MCF 10A (cell line): Measurements from ENCODE around the gene PCCA. TPM values are rescaled to one million over a fixed set of nuclear protein-coding genes. Genes with fewer than 3 reads are reported as not detected.

Experiments used
- BruUV-seq: library from RNA; stranded (reverse); fragments of 400-500 nt; replicated peaks from 2 replicates; lab custom pipeline; 2021; lab: Mats Ljungman, UMichigan
- CTCF ChIA-PET: fragments of 300-600 bp; sonication (Branson Sonifier 250); formaldehyde crosslinking; extraction: SDS; loops from one replicate; lab custom pipeline; 2021; ENCODE audit warnings: antibody characterized with exemption, inconsistent platforms; lab: Yijun Ruan, JAX
- POLR2A ChIA-PET: fragments of 300-600, 350-650 bp; sonication (Branson Sonifier 250); formaldehyde crosslinking; extraction: SDS; loops from one replicate; lab custom pipeline; 2020; ENCODE audit warnings: antibody characterized with exemption, inconsistent platforms; lab: Yijun Ruan, JAX
- DNase-seq: peaks from one replicate; pipeline ENCODE4 v3.0.0-alpha.2; 2018; ENCODE audit not compliant: unreplicated experiment
- H3K27ac Mint-ChIP-seq: one replicate; pipeline ENCODE4 v1.8.0; 2022; ENCODE audit warnings: mild to moderate bottlenecking, low read depth, mixed read lengths; ENCODE audit not compliant: unreplicated experiment
- H3K27me3 Mint-ChIP-seq: one replicate; pipeline ENCODE4 v1.8.0; 2022; ENCODE audit warnings: mixed read lengths; ENCODE audit not compliant: insufficient read depth, unreplicated experiment
- H3K36me3 Mint-ChIP-seq: one replicate; pipeline ENCODE4 v1.8.0; 2022; ENCODE audit warnings: mild to moderate bottlenecking, moderate library complexity, mixed read lengths; ENCODE audit not compliant: insufficient read depth, unreplicated experiment
- H3K4me1 Mint-ChIP-seq: one replicate; pipeline ENCODE4 v1.8.0; 2022; ENCODE audit warnings: mixed read lengths; ENCODE audit not compliant: insufficient read depth, unreplicated experiment
- H3K4me3 Mint-ChIP-seq: one replicate; pipeline ENCODE4 v1.8.0; 2022; ENCODE audit warnings: mild to moderate bottlenecking, moderate library complexity, mixed read lengths; ENCODE audit not compliant: unreplicated experiment
- H3K9me3 Mint-ChIP-seq: one replicate; pipeline ENCODE4 v1.8.0; 2022; ENCODE audit warnings: mixed read lengths; ENCODE audit not compliant: unreplicated experiment
- CTCF ChIP-seq: fragments of 200-600 bp; IDR thresholded peaks from one replicate; pipeline ENCODE4 v1.8.0; 2022; ENCODE audit warnings: antibody characterized with exemption, mild to moderate bottlenecking; ENCODE audit not compliant: unreplicated experiment
- intact Hi-C: fragments of 100-400 bp; cut with micrococcal nuclease; formaldehyde crosslinking; loops from 2 replicates; pipeline ENCODE4 v1.14.1; 2022
- total RNA-seq: library from RNA; stranded (reverse); gene quantifications from 2 replicates; pipeline ENCODE4 v1.2.3, GENCODE V29; 2022

PCCA gene
- total RNA-seq, 1 experiment from 2014 or later: 23.4 TPM

GRCh38 chr13:100124265-100124664 lies 35.4 kb downstream of the PCCA start:
- no TSS peak for BruUV-seq
- ChIA-PET POLR2A (interaction anchor here (1.5 kb wide), 1 partner anchor 14 kb away, joined by 3 read pairs; no protein-coding TSS in a partner anchor), CTCF (no interaction called here)
- Mint-ChIP-seq H3K4me3 (no peak overlapping the region), H3K27ac (no peak overlapping the region), H3K4me1 (no peaks in the 10 kb centered on the region), H3K9me3 (no peaks in the 10 kb centered on the region), H3K36me3 (peaks cover 14% of the 10 kb centered on the region), H3K27me3 (no peaks in the 10 kb centered on the region)
- no peak for DNase-seq
- intact Hi-C loops: no loop called here
- no peak for TF ChIP-seq CTCF

- DNase-seq: no peak
- Mint-ChIP-seq H3K4me3 (no peak overlapping the region), H3K27ac (no peak overlapping the region), H3K36me3 (peaks cover 14% of the 10 kb centered on the region), H3K9me3 (no peaks in the 10 kb centered on the region), H3K4me1 (peaks cover 8% of the 10 kb centered on the region), H3K27me3 (no peaks in the 10 kb centered on the region)
- POLR2A ChIA-PET: interaction anchor here (1.5 kb wide), 1 partner anchor 16 kb away, joined by 3 read pairs; no protein-coding TSS in a partner anchor
- TF ChIP-seq CTCF: no peak
- intact Hi-C loops: no loop called here
- CTCF ChIA-PET: no interaction called here
- BruUV-seq: no TSS peak
These were observed 37.1 kb downstream of the PCCA start for GRCh38 chr13:100125946-100126345.

DNA sequence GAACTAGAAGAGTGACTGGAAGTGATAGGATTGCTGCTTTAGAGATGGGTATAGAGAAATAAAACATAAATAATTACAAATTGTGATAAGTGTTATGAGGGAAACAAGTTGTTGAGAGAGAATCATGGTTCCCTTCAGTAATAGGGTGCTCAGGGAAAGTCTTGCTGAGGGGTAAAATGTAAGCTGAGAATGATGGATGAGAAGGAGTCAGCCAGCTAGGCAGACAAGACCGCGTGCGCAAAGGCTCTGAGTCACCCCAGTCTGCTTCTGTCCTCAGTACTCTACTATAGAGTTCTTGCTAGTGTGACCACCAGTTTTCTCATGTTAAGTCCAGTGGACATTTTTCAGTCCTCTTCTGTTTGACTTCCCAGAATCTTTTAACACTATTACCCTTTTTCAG lies 39.5 kb downstream of the PCCA start:
- Mint-ChIP-seq H3K9me3 (no peaks in the 10 kb centered on the region), H3K4me3 (no peak overlapping the region), H3K27ac (no peak overlapping the region), H3K4me1 (peaks cover 14% of the 10 kb centered on the region), H3K36me3 (no peaks in the 10 kb centered on the region), H3K27me3 (no peaks in the 10 kb centered on the region)
- no peak for TF ChIP-seq CTCF
- no peak for DNase-seq
- intact Hi-C loops: no loop called here
- no TSS peak for BruUV-seq
- CTCF ChIA-PET: interaction anchor here (0.7 kb wide), 1 partner anchor 16 kb away, joined by 3 read pairs; no protein-coding TSS in a partner anchor
- POLR2A ChIA-PET: no interaction called here

DNA sequence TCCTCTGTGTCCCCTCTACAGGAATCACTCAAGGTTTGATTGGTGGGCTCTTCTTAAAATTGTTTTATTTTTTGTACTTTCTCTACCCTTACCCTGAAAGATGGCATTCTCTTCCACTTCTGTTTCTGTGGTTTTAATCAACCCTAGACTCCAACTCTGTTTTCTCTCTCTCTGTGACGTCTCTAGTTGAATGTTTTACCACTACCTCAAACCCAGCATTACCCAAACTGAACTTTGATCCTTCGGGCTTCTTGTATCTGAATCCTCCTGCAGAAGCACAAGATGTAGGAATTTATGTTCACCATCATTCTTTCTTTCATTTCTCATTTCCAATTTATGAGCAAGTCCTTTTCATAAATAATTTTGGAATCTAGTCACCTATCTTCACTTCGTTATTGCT lies 39.9 kb downstream of the PCCA start:
- H3K9me3 Mint-ChIP-seq: no peaks in the 10 kb centered on the region
- intact Hi-C loops: no loop called here
- ChIA-PET POLR2A (interaction anchor here (1.8 kb wide), 1 partner anchor 39 kb away, joined by 5 read pairs; the partner anchor contains the start of gene PCCA), CTCF (no interaction called here)
- no peak for TF ChIP-seq CTCF
- no peaks in the 10 kb centered on the region for H3K27me3 Mint-ChIP-seq
- H3K27ac Mint-ChIP-seq: no peak overlapping the region
- DNase-seq: no peak
- no TSS peak for BruUV-seq
- H3K36me3 Mint-ChIP-seq: no peaks in the 10 kb centered on the region
- H3K4me1 Mint-ChIP-seq: peaks cover 14% of the 10 kb centered on the region
- H3K4me3 Mint-ChIP-seq: no peak overlapping the region
